Heart left ventricle (tissue), 16 donors: ENCODE data around the gene ISLR2. TPM values are rescaled to one million over a fixed set of nuclear protein-coding genes. Genes with fewer than 3 reads are reported as not detected.
A peak's percentile ranks its signal among the peaks of the same experiment; 100 is the strongest.

ENCODE experiments used
- ATAC-seq, 4 donors: fragments of 200-7000 bp; cut with Tn5 transposase; one replicate each; pipeline ENCODE4 v1.9.1; 2020 to 2022; ENCODE audit warnings: moderate library complexity in 4 of 4, mild to moderate bottlenecking in 3 of 4, moderate number of reproducible peaks in 1 of 4
- DNase-seq, 5 donors: peaks; one replicate each; pipeline ENCODE4 v3.0.0-alpha.2; 2020
- H3K27ac ChIP-seq, 12 donors: fragments of 200-600 bp; sonication (generic) in 4 of 12; one replicate each; pipeline versions ENCODE4 v1.5.0 to v1.8.0; 2016 to 2022; ENCODE audit warnings: mild to moderate bottlenecking in 2 of 12
- H3K27me3 ChIP-seq, 9 donors: fragments of 200-600 bp; sonication (generic) in 2 of 9; one replicate each; pipeline versions ENCODE4 v1.5.1 to v1.8.0; 2016 to 2022; ENCODE audit warnings: mild to moderate bottlenecking in 3 of 9
- H3K36me3 ChIP-seq, 9 donors: fragments of 200-600 bp; sonication (generic) in 2 of 9; one replicate each; pipeline versions ENCODE4 v1.5.0 to v1.8.0; 2018 to 2022; ENCODE audit warnings: mild to moderate bottlenecking in 2 of 9
- H3K4me1 ChIP-seq, 12 donors: fragments of 200-600 bp; sonication (generic) in 4 of 12; one replicate each; pipeline versions ENCODE4 v1.5.0 to v1.8.0; 2016 to 2022; ENCODE audit warnings: mild to moderate bottlenecking in 3 of 12
- H3K4me3 ChIP-seq, 12 donors: fragments of 200-600 bp; sonication (generic) in 4 of 12; one replicate each; pipeline versions ENCODE4 v1.5.0 to v1.8.0; 2017 to 2022; ENCODE audit warnings: mild to moderate bottlenecking in 9 of 12, moderate library complexity in 4 of 12
- H3K9me3 ChIP-seq, 12 donors: fragments of 200-600 bp; sonication (generic) in 4 of 12; one replicate each; pipeline versions ENCODE4 v1.5.0 to v1.8.0; 2016 to 2022; ENCODE audit warnings: mild to moderate bottlenecking in 1 of 12
- CTCF ChIP-seq, 12 donors: fragments of 200-600 bp; sonication (generic) in 4 of 12; IDR thresholded peaks; one replicate each; pipeline versions ENCODE4 v1.5.0 to v1.8.0; 2018 to 2022; ENCODE audit warnings: antibody characterized with exemption in 12 of 12, mild to moderate bottlenecking in 5 of 12
- POLR2A ChIP-seq, 2 donors: fragments of 450-650 bp; IDR thresholded peaks; one replicate each; pipeline ENCODE4 v1.6.1; 2017; ENCODE audit warnings: antibody characterized with exemption in 2 of 2, mild to moderate bottlenecking in 2 of 2, moderate library complexity in 2 of 2
- WGBS, 4 donors: extraction: QIAGEN DNeasy Blood & Tissue Kit in 2 of 4; methylation state at CpG; one replicate each; pipeline versions ENCODE4 v1.1.5 to v1.1.7; 2013 to 2018; 5-methylcytosine and 5-hydroxymethylcytosine counted together
- intact Hi-C, 10 donors: fragments of 100-400 bp; cut with DNase I; formaldehyde crosslinking; loops; one replicate each; pipeline versions ENCODE4 v1.11.1 to v1.14.2; 2022
- polyA plus RNA-seq, 2 donors: library from polyadenylated mRNA; stranded (reverse); fragments of 200-250 nt; gene quantifications; one replicate each; pipeline ENCODE4 v1.2.3, GENCODE V29; 2013
- total RNA-seq, 9 donors: library from RNA; depleted of rRNA in 2 of 9; stranded (reverse); fragments of >200 nt in 2 of 9; fragmentation: NEBNext Ultra II Directional in 3 of 9; extraction: Animal tissue kit (Norgen Biotek cat#: 25700) in 3 of 9; gene quantifications; one replicate each; pipeline versions ENCODE4 v1.1.0 to v1.2.4, GENCODE V29; 2016 to 2023
- donor health status: ischemic (EF 13 %, LVEDD 7.1; RV severe dilation, severe dysfunction).
- donor health status: healthy with polysubstance abuse.
- donor health status: DM: no; HTN: yes; CAD: no.
- donor health status: DM: no; HTN: no; CAD: no.
- donor health status: ischemic (EF 25% LVEDD 6.9; RV normal size, moderate dysfunction).
- donor health status: ischemic (EF 25% LVEDD 5.7; RV mildly dilated, moderate dysfunction).
- donor health status: healthy.
- donor health status: DM: yes; HTN: yes; CAD: no.
- donor health status: ischemic (EF 35%, LVEDD 5.7; RV mildly dilated, moderate dysfunction).
- donor health status: nonischemic (EF 11% LVEDD 7.7; RV severe dilation, severe dysfunction).
- donor health status: DM: yes; HTN: yes; CAD: no.
- donor health status: PGD.
- donor health status: ischemic (EF 29% LVEDD 5.4; RV normal size, mild dysfunction).
- donor health status: nonischemic (EF 23%, LVEDD 6.1; RV moderate dilation, normal function).

Gene ISLR2
- total and polyA plus RNA-seq, 11 donors: 1.6 to 9.0 (median 3.1) TPM

GRCh38 chr15:74174219-74174957 is 44.0 kb downstream of the ISLR2 start:
- 67 to 74% (median 70%) methylated on average over 19 to 20 of the region's 20 CpGs for WGBS, 4 donors
- intact Hi-C loops: loop anchor here in 2 of 10 donors (5.0 kb wide), 1 partner anchor 37 kb away; no protein-coding TSS in a partner anchor
- H3K36me3 ChIP-seq: peaks cover 0 to 6% (median 0%) of the 10 kb centered on the region in 9 donors
- no peaks in the 10 kb centered on the region for H3K9me3 ChIP-seq
- H3K27ac ChIP-seq: peak overlapping the region; percentile 43 to 94 (median 84)
- H3K4me3 ChIP-seq: peak overlapping the region in 10 of 12 donors; percentile 24 to 57 (median 44)
- DNase-seq (peak; percentile 54 to 73 (median 66)), ATAC-seq (peak; percentile 35 to 62 (median 47))
- H3K27me3 ChIP-seq: no peaks in the 10 kb centered on the region
- no peak for TF ChIP-seq CTCF (IDR thresholded peaks at IDR 0.05)
- no peak for TF ChIP-seq POLR2A (IDR thresholded peaks at IDR 0.05)
- H3K4me1 ChIP-seq: peaks cover 0 to 85% (median 50%) of the 10 kb centered on the region in 12 donors

GRCh38 chr15:74174958-74175253 is 44.5 kb downstream of the ISLR2 start:
- WGBS, 4 donors: 81 to 98% (median 85%) methylated on average over 10 to 14 of the region's 14 CpGs
- peaks cover 0 to 6% (median 0%) of the 10 kb centered on the region in 9 donors for H3K36me3 ChIP-seq
- peaks cover 0 to 85% (median 55%) of the 10 kb centered on the region in 12 donors for H3K4me1 ChIP-seq
- TF ChIP-seq POLR2A (IDR thresholded peaks at IDR 0.05): no peak
- no peak for TF ChIP-seq CTCF (IDR thresholded peaks at IDR 0.05)
- no peaks in the 10 kb centered on the region for H3K9me3 ChIP-seq
- peak overlapping the region in 10 of 12 donors; percentile 24 to 57 (median 44) for H3K4me3 ChIP-seq
- ATAC-seq: no peak
- H3K27ac ChIP-seq: peak overlapping the region in 7 of 12 donors; percentile 43 to 94 (median 86)
- intact Hi-C loops: loop anchor here in 5 of 10 donors (5.0 kb wide), 2 partner anchors 33 to 38 kb away; no protein-coding TSS in a partner anchor
- peak in 1 of 5 donors; percentile 19 for DNase-seq
- no peaks in the 10 kb centered on the region for H3K27me3 ChIP-seq

- WGBS, 4 donors: 92 to 95% (median 94%) methylated on average over 42 to 45 of the region's 45 CpGs
- ATAC-seq: no peak
- Histone ChIP-seq H3K27me3 (no peaks in the 10 kb centered on the region), H3K36me3 (peaks cover 0 to 6% (median 0%) of the 10 kb centered on the region in 9 donors), H3K9me3 (no peaks in the 10 kb centered on the region), H3K4me1 (peaks cover 0 to 87% (median 59%) of the 10 kb centered on the region in 12 donors), H3K4me3 (peak overlapping the region in 6 of 12 donors; percentile 44 to 57 (median 52)), H3K27ac (peak overlapping the region in 2 of 12 donors; percentile 29 to 84)
- intact Hi-C loops: loop anchor here in 3 of 10 donors (5.0 kb wide), 2 partner anchors 33 to 38 kb away; no protein-coding TSS in a partner anchor
- peak in 4 of 5 donors; percentile 6 to 62 (median 22) for DNase-seq
- TF ChIP-seq POLR2A (IDR thresholded peaks at IDR 0.05) (no peak), CTCF (IDR thresholded peaks at IDR 0.05) (no peak)
Measured at GRCh38 chr15:74175271-74176191, 45.1 kb downstream of the ISLR2 start.
